Choroid plexus epithelial cell (primary cell): ENCODE data around the gene CISTR.

Source experiments
- DNase-seq: peaks from one replicate; pipeline ENCODE4 v3.0.0-alpha.2; 2010; ENCODE audit warnings: low read depth
- H3K4me3 ChIP-seq: 2 replicates; pipeline ENCODE4 v1.5.1; 2011; ENCODE audit warnings: low read depth, mild to moderate bottlenecking, control low read depth, low read length, moderate library complexity
- TF ChIP-seq, protein P1 (sequence below): conservative IDR thresholded peaks from 2 replicates; pipeline ENCODE4 v1.5.1; 2011; ENCODE audit warnings: low read depth, mild to moderate bottlenecking, control low read depth, inconsistent platforms, low read length, moderate library complexity

Gene CISTR

DNA sequence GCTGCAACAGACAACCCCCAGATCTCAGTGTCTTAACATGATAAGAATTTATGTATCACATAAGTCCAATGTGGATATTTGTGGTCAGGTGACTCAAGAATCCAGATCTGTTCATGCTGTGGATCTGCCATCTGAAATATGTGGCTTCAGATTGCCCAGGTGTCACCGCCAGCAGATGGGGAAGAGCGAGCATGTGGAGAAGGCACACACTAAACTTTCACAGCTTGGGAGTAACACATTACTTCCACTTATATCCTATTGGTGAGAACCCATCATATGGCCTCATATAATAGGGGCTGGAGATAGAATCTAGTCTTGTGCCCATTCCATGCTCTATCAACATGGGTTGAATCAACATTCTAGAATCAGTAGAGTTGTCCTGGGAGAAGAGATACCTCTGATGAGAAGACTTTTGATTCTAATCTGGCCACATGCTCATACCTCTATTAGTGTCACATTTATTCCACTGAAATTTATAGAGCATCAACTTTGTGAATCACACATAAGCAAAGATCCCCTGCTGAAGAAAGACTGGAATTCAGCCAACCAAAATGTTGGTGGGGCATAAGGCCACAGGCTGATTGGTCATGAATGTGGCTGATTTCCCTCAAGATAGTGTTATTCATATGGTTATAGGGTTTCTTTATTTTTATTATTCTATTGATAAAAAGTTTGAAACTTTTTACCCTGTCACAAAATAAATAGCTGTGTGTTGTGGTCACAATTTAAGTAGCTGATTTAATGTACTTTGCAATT is 18.6 kb downstream of the CISTR start:
- H3K4me3 ChIP-seq = no peak overlapping the region
- peak; percentile 69 for DNase-seq
- TF ChIP-seq, protein P1, sequence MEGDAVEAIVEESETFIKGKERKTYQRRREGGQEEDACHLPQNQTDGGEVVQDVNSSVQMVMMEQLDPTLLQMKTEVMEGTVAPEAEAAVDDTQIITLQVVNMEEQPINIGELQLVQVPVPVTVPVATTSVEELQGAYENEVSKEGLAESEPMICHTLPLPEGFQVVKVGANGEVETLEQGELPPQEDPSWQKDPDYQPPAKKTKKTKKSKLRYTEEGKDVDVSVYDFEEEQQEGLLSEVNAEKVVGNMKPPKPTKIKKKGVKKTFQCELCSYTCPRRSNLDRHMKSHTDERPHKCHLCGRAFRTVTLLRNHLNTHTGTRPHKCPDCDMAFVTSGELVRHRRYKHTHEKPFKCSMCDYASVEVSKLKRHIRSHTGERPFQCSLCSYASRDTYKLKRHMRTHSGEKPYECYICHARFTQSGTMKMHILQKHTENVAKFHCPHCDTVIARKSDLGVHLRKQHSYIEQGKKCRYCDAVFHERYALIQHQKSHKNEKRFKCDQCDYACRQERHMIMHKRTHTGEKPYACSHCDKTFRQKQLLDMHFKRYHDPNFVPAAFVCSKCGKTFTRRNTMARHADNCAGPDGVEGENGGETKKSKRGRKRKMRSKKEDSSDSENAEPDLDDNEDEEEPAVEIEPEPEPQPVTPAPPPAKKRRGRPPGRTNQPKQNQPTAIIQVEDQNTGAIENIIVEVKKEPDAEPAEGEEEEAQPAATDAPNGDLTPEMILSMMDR = no peak

DNA sequence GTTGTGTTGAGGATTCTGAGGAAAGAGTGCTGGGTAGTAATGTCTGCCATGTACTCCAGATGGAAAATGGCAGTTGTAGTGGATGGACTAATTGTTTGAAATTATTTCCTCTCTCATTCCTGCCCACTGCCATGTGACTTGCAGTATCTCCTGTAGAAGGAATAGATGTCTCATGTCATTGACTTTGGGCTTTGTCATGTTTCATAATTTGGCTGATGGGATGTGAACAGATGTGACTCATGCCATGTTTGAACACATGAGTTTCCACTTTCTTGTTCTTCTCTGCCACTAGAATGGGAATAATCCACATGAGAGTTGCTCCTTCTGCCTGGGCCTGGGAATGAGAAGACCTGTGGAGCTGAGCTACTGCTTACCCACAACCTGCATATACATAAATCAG is 22.1 kb downstream of the CISTR start:
- TF ChIP-seq, protein P1 = no peak
- no peak overlapping the region for H3K4me3 ChIP-seq
- DNase-seq = no peak

DNA sequence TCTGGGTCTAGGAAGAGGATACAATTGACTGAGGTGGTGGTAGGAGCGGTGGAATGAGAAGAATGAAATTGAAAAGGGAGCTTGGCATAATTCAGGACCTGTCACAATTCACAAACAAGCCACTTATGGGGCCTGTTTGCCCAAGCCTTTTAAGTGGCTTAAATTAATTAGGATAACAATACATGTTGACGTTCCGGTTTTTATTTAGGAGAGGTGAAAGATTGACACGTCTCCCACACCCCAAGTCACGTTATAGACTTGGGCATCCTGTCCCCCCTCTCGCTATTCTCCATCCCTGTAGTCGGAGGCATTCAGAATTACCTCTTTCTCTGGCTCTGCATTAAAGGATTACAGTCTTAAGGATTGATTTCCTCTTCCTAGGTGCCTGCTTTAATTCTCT is 23.6 kb downstream of the CISTR start:
- no peak overlapping the region for H3K4me3 ChIP-seq
- no peak for DNase-seq
- TF ChIP-seq, protein P1 = no peak

DNA sequence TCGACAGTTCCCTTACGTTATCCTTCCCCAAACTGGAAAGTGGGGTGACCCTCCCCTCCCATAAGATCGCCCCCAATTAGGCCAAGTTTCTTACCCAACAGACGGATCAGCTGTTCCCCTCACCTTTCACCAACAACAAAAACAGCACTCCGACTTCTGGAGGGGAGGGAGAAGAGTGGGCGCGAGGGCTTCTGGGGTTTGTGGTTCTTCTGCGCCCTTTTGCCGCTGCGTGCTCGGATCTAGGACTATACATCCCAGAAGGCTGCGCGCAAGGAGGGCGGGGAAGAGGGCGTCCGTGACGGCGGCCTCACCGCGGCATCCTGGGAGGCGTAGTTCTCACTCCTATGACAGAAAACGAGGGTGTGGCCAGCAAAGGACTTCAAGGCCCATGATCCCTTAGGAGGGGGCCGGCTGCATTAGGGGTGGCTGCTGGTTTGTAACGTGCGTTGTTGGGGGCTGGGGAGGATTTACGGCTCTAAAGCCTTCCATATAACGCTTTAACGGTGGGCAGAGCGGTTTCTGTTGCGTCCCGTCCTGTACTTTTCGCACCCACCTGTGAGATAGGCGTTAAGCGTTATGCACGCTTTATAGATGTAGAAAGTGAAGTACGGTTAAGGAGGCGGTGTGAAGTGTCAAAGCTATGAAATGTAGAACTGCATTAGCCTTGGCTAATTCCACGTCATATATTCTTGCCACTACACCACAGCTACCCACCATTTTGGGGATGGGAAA is 24.3 kb downstream of the CISTR start, which contains the start of gene CALCOCO1:
Gene CALCOCO1, minus strand, starts transcription at position 143 of the 732 bp plus-strand sequence. CDS start 2,210 bp downstream, outside the sequence.
- TF ChIP-seq, protein P1 = no peak
- DNase-seq = peak; percentile 99
- peak within 1 kb of the TSS; percentile 91 for H3K4me3 ChIP-seq

DNA sequence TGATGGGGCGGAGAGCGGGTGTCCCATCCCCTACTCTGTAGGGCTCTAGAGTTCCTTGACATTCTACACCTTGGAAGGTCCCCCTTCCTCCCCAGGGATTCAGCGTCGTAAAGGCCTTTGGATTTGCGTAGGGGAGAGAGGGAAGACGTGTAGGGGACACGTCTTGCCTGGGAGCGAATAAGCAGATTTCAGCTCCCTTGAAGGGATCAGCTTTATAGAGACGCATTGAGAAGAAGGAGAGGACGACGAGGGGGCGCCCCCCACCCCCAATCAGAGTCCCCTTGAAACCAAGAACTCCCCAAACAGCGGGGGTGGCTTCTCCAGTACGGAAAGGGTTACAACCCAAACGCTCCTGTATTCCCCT is 24.9 kb downstream of the CISTR start:
- peak overlapping the region; percentile 91 for H3K4me3 ChIP-seq
- TF ChIP-seq, protein P1 = no peak
- DNase-seq = peak; percentile 35

DNA sequence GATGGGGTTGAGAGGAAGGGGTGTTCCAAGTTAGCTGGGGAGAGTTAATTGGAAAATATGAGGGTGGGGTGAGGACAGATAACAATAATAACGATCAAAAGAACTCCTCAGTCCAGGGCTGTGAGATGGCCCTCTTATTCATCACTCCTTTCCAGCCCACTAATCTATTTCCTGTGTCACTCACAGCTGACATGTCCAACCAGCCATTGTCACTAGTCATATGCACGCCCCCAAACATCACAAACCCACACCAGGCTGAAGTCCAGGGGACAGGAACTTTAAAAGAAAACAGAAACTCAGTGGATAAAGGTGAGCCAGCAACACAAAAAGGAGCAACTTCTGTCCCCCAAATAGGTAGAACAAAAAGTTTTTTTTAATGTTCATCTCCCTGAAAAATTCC is 25.4 kb downstream of the CISTR start:
- TF ChIP-seq, protein P1 = no peak
- no peak for DNase-seq
- peak overlapping the region; percentile 91 for H3K4me3 ChIP-seq
